GM23338 (cell line): ENCODE measurements around the gene ANKH. TPM values are rescaled to one million over a fixed set of nuclear protein-coding genes. Genes with fewer than 3 reads are reported as not detected.

Experiments
- ATAC-seq: fragments of 200-7000 bp; cut with Tn5 transposase; 3 replicates; pipeline ENCODE4 v1.9.1; 2020
- DNase-seq: peaks from one replicate; pipeline ENCODE4 v3.0.0-alpha.2; 2015; ENCODE audit warnings: low spot score
- H2AFZ ChIP-seq: fragments of 200-600 bp; sonication (generic); 2 replicates; pipeline ENCODE4 v1.8.0; 2016; ENCODE audit warnings: antibody characterized with exemption, mild to moderate bottlenecking, moderate library complexity
- H3F3A ChIP-seq: fragments of 200-600 bp; sonication (generic); replicated peaks from 2 replicates; pipeline ENCODE4 v1.8.0; 2017; ENCODE audit warnings: antibody characterized with exemption, mixed run types, low read depth
- H3K27ac ChIP-seq: fragments of 200-600 bp; sonication (generic); 2 replicates; pipeline ENCODE4 v1.6.1; 2016; ENCODE audit warnings: low read depth
- H3K27me3 ChIP-seq: fragments of 200-600 bp; sonication (generic); 2 replicates; pipeline ENCODE4 v1.8.0; 2016; ENCODE audit warnings: mild to moderate bottlenecking, mixed run types, moderate library complexity; ENCODE audit not compliant: insufficient read depth
- H3K36me3 ChIP-seq: fragments of 200-600 bp; sonication (generic); 2 replicates; pipeline ENCODE4 v1.8.0; 2016; ENCODE audit warnings: mild to moderate bottlenecking; ENCODE audit not compliant: insufficient read depth
- H3K4me1 ChIP-seq: fragments of 200-600 bp; sonication (generic); 2 replicates; pipeline ENCODE4 v1.8.0; 2016; ENCODE audit warnings: mild to moderate bottlenecking, moderate library complexity; ENCODE audit not compliant: insufficient read depth
- H3K4me2 ChIP-seq: fragments of 200-600 bp; sonication (generic); 2 replicates; pipeline ENCODE4 v1.7.1; 2017; ENCODE audit warnings: mixed run types
- H3K4me3 ChIP-seq: fragments of 200-600 bp; sonication (generic); 2 replicates; pipeline ENCODE4 v1.6.1; 2016; ENCODE audit warnings: mixed run types
- H3K79me2 ChIP-seq: fragments of 200-600 bp; sonication (generic); replicated peaks from 2 replicates; pipeline ENCODE4 v1.8.0; 2017; ENCODE audit warnings: mild to moderate bottlenecking; ENCODE audit not compliant: insufficient read depth
- H3K9me2 ChIP-seq: fragments of 200-600 bp; sonication (generic); 2 replicates; pipeline ENCODE4 v1.8.0; 2017; ENCODE audit not compliant: insufficient read depth
- H4K20me1 ChIP-seq: fragments of 200-600 bp; sonication (generic); replicated peaks from 2 replicates; pipeline ENCODE4 v1.8.0; 2017; ENCODE audit warnings: mild to moderate bottlenecking; ENCODE audit not compliant: insufficient read depth
- H3K27ac Mint-ChIP-seq: 2 replicates; pipeline ENCODE4 v1.8.0; 2020; ENCODE audit warnings: inconsistent platforms, mild to moderate bottlenecking, moderate library complexity, mixed read lengths
- H3K27me3 Mint-ChIP-seq: 3 replicates; pipeline ENCODE4 v1.8.0; 2022; ENCODE audit warnings: low read depth, mild to moderate bottlenecking, moderate library complexity, mixed read lengths, inconsistent platforms; ENCODE audit not compliant: insufficient read depth, poor library complexity
- H3K36me3 Mint-ChIP-seq: 3 replicates; pipeline ENCODE4 v1.8.0; 2021; ENCODE audit warnings: low read depth, mild to moderate bottlenecking, inconsistent platforms, moderate library complexity, mixed read lengths
- H3K4me1 Mint-ChIP-seq: 3 replicates; pipeline ENCODE4 v1.8.0; 2020; ENCODE audit warnings: mild to moderate bottlenecking, inconsistent platforms, mixed read lengths
- H3K4me3 Mint-ChIP-seq: 3 replicates; pipeline ENCODE4 v1.8.0; 2021; ENCODE audit warnings: moderate library complexity, mild to moderate bottlenecking, inconsistent platforms, mixed read lengths
- H3K9me3 Mint-ChIP-seq: 3 replicates; pipeline ENCODE4 v1.8.0; 2020; ENCODE audit warnings: moderate library complexity, mild to moderate bottlenecking, inconsistent platforms, mixed read lengths
- EZH2 ChIP-seq: fragments of 200-600 bp; sonication (generic); IDR thresholded peaks from one replicate; pipeline ENCODE4 v1.8.0; 2017; ENCODE audit warnings: antibody characterized with exemption, mild to moderate bottlenecking, low read depth; ENCODE audit not compliant: unreplicated experiment
- EZH2phosphoT487 ChIP-seq: fragments of 200-600 bp; sonication (generic); IDR thresholded peaks from one replicate; pipeline ENCODE4 v1.8.1; 2018; ENCODE audit warnings: antibody characterized with exemption; ENCODE audit not compliant: unreplicated experiment
- ZNF114 ChIP-seq: fragments of 250-450 bp; sonication (Bioruptor Pico); IDR thresholded peaks from 2 replicates; pipeline ENCODE4 v1.5.0; 2020; ENCODE audit warnings: mild to moderate bottlenecking, moderate library complexity
- ZNF462 ChIP-seq: fragments of 250-450 bp; sonication (Bioruptor Pico); IDR thresholded peaks from 2 replicates; pipeline ENCODE4 v1.5.0; 2020; ENCODE audit warnings: mild to moderate bottlenecking, moderate library complexity
- polyA plus RNA-seq: library from polyadenylated mRNA; unstranded; fragments of >200 nt; fragmentation: Nextera tagmentation; extraction: Ambion mirVana; gene quantifications from 2 replicates; pipeline ENCODE4 v1.2.1, GENCODE V29; 2016
- total RNA-seq: library from RNA; depleted of rRNA; stranded (reverse); fragments of >200 nt; shearing (Covaris generic); gene quantifications from 2 replicates; pipeline ENCODE4 v1.2.3, GENCODE V29; 2014
- TF ChIP-seq, protein P1 (sequence below), 2 experiments: fragments of 200-600 bp in 1 of 2; sonication (generic) in 1 of 2; conservative IDR thresholded peaks; 2 replicates each; pipeline versions ENCODE4 v1.5.1 to v1.6.1; 2016 to 2017; ENCODE audit warnings: antibody characterized with exemption in 2 of 2, low read depth in 2 of 2, mild to moderate bottlenecking in 2 of 2, moderate library complexity in 1 of 2

Gene ANKH
- total and polyA plus RNA-seq, 2 experiments from 2014 or later = 5.0 to 6.1 TPM

- no peaks in the 10 kb centered on the region for H3K36me3 Mint-ChIP-seq
- Histone ChIP-seq H3K79me2 (no peaks in the 10 kb centered on the region), H3K4me2 (no peak overlapping the region), H2AFZ (no peak overlapping the region), H3K9me2 (no peaks in the 10 kb centered on the region), H3K27me3 (no peaks in the 10 kb centered on the region), H3F3A (no peaks in the 10 kb centered on the region), H3K27ac (no peak overlapping the region), H3K4me3 (no peak overlapping the region), H3K36me3 (no peaks in the 10 kb centered on the region), H4K20me1 (no peaks in the 10 kb centered on the region; the same call in 1 of the 2 replicates), H3K4me1 (peaks cover 34% of the 10 kb centered on the region)
- ATAC-seq = no peak
- no peak overlapping the region for H3K4me3 Mint-ChIP-seq
- H3K27ac Mint-ChIP-seq = no peak overlapping the region
- no peak for DNase-seq
- H3K4me1 Mint-ChIP-seq = peaks cover 26% of the 10 kb centered on the region
- TF ChIP-seq, protein P1, sequence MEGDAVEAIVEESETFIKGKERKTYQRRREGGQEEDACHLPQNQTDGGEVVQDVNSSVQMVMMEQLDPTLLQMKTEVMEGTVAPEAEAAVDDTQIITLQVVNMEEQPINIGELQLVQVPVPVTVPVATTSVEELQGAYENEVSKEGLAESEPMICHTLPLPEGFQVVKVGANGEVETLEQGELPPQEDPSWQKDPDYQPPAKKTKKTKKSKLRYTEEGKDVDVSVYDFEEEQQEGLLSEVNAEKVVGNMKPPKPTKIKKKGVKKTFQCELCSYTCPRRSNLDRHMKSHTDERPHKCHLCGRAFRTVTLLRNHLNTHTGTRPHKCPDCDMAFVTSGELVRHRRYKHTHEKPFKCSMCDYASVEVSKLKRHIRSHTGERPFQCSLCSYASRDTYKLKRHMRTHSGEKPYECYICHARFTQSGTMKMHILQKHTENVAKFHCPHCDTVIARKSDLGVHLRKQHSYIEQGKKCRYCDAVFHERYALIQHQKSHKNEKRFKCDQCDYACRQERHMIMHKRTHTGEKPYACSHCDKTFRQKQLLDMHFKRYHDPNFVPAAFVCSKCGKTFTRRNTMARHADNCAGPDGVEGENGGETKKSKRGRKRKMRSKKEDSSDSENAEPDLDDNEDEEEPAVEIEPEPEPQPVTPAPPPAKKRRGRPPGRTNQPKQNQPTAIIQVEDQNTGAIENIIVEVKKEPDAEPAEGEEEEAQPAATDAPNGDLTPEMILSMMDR (conservative IDR thresholded peaks at IDR 0.05; ENCODE audit: low read depth in 2 of 2) = no peak
- TF ChIP-seq ZNF462 (CRISPR knock-in tag) (no peak), EZH2 (no peak), ZNF114 (CRISPR knock-in tag) (no peak), EZH2phosphoT487 (no peak)
- H3K9me3 Mint-ChIP-seq = no peaks in the 10 kb centered on the region
- H3K27me3 Mint-ChIP-seq = no peaks in the 10 kb centered on the region
Measured at GRCh38 chr5:14847471-14847870, 24.1 kb downstream of the ANKH start.
